Body of pancreas (tissue), 4 donors: Measurements from ENCODE around the gene HKDC1. TPM values are rescaled to one million over a fixed set of nuclear protein-coding genes. Genes with fewer than 3 reads are reported as not detected.
"Not testable (repeated sequence)": the region's sequence is repeated elsewhere in the genome, so short reads cannot be mapped to it uniquely, and the experiment has no call there.

ENCODE experiments used
- ATAC-seq: fragments of 150-250 bp; one replicate; pipeline ENCODE4 v1.9.1; 2016
- DNase-seq, 4 donors: peaks; one replicate each; pipeline ENCODE4 v3.0.0-alpha.2; 2019
- H3K27ac ChIP-seq, 4 donors: fragments of 200-600 bp; sonication (generic); 1 replicate in 3 of 4; 2 replicates in 1 of 4; pipeline versions ENCODE4 v1.5.1 to v1.6.1; 2016 to 2019; ENCODE audit warnings: mild to moderate bottlenecking in 1 of 4, mixed read lengths in 1 of 4, moderate library complexity in 1 of 4
- H3K27me3 ChIP-seq, 2 donors: fragments of 200-600 bp; sonication (generic); one replicate each; pipeline ENCODE4 v1.6.0; 2016; ENCODE audit warnings: mild to moderate bottlenecking in 1 of 2
- H3K36me3 ChIP-seq, 2 donors: fragments of 200-600 bp; sonication (generic); replicated peaks in 1 of 2; 2 replicates each; pipeline ENCODE4 v1.5.1; 2016; ENCODE audit warnings: low read depth in 2 of 2; ENCODE audit not compliant: insufficient read depth in 1 of 2
- H3K4me1 ChIP-seq: fragments of 200-600 bp; sonication (generic); one replicate; pipeline ENCODE4 v1.6.0; 2016
- H3K4me3 ChIP-seq, 2 donors: fragments of 200-600 bp; sonication (generic); 1 replicate in 1 of 2; 2 replicates in 1 of 2; pipeline ENCODE4 v1.5.1; 2016 to 2019
- H3K9me3 ChIP-seq, 3 donors: fragments of 200-600 bp; sonication (generic); 1 replicate in 2 of 3; 2 replicates in 1 of 3; pipeline ENCODE4 v1.5.1; 2016
- POLR2A ChIP-seq, 3 donors: fragments of 450-650 bp; IDR thresholded peaks; one replicate each; pipeline ENCODE4 v1.6.1; 2016; ENCODE audit warnings: antibody characterized with exemption in 3 of 3, mild to moderate bottlenecking in 2 of 3
- WGBS, 2 donors: methylation state at CpG; one replicate each; pipeline ENCODE4 v1.1.5; 2017; 5-methylcytosine and 5-hydroxymethylcytosine counted together
- intact Hi-C: fragments of 100-400 bp; cut with DNase I; formaldehyde crosslinking; loops from one replicate; pipeline ENCODE4 v1.15.1; 2023
- total RNA-seq, 2 donors: library from RNA; depleted of rRNA; stranded (reverse); fragments of >200 nt; gene quantifications; one replicate each; pipeline ENCODE4 v1.1.0, GENCODE V29; 2016
- TF ChIP-seq, protein P1 (sequence below), 7 experiments: fragments of 450-650 bp in 4 of 7; fragments of 200-600 bp in 3 of 7; sonication (generic) in 3 of 7; IDR thresholded peaks; one replicate each; pipeline ENCODE4 v1.5.1; 2016 to 2019; ENCODE audit warnings: antibody characterized with exemption in 7 of 7

HKDC1 gene
- total RNA-seq, 2 donors from 2014 or later: 6.7 to 13.5 TPM

GRCh38 chr10:69303632-69304051 lies 83.5 kb downstream of the HKDC1 start:
- no peaks in the 10 kb centered on the region for H3K36me3 ChIP-seq
- intact Hi-C loops: no loop called here
- no peak overlapping the region for H3K4me3 ChIP-seq
- DNase-seq: no peak
- no peak overlapping the region for H3K27ac ChIP-seq
- TF ChIP-seq, protein P1, sequence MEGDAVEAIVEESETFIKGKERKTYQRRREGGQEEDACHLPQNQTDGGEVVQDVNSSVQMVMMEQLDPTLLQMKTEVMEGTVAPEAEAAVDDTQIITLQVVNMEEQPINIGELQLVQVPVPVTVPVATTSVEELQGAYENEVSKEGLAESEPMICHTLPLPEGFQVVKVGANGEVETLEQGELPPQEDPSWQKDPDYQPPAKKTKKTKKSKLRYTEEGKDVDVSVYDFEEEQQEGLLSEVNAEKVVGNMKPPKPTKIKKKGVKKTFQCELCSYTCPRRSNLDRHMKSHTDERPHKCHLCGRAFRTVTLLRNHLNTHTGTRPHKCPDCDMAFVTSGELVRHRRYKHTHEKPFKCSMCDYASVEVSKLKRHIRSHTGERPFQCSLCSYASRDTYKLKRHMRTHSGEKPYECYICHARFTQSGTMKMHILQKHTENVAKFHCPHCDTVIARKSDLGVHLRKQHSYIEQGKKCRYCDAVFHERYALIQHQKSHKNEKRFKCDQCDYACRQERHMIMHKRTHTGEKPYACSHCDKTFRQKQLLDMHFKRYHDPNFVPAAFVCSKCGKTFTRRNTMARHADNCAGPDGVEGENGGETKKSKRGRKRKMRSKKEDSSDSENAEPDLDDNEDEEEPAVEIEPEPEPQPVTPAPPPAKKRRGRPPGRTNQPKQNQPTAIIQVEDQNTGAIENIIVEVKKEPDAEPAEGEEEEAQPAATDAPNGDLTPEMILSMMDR (IDR thresholded peaks at IDR 0.05): no peak
- TF ChIP-seq POLR2A (IDR thresholded peaks at IDR 0.05): no peak
- no peaks in the 10 kb centered on the region for H3K4me1 ChIP-seq
- H3K27me3 ChIP-seq: no peaks in the 10 kb centered on the region
- ATAC-seq: no peak
- H3K9me3 ChIP-seq: no peaks in the 10 kb centered on the region
- WGBS, 2 donors: 76 to 92% methylated on average over 2 to 3 of the region's 3 CpGs

DNA sequence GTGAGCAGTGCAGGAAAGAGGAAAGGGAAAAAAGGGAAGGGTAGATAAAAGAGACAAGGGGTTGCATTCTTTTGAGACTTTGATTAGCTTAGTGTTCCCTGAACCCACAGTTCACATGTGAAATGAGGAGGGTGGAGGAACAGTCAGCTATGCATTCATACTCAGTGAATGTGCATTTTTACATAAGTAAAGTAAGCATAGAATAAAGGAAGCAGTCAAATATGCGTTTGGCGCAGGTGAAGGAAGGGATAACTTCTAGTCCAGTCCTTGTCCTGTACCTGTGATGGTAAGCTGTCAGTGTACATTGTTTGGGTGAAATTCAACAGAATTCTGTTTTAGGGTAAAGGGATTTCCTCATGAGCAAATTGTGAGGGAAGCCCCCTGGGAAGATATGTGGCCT lies 86.3 kb downstream of the HKDC1 start:
- no peak overlapping the region for H3K27ac ChIP-seq
- H3K36me3 ChIP-seq: no peaks in the 10 kb centered on the region
- TF ChIP-seq POLR2A (IDR thresholded peaks at IDR 0.05): no peak
- TF ChIP-seq, protein P1 (IDR thresholded peaks at IDR 0.05): no peak
- H3K27me3 ChIP-seq: no peaks in the 10 kb centered on the region
- intact Hi-C loops: no loop called here
- no peak for DNase-seq
- no peak for ATAC-seq
- WGBS, 2 donors: 87 to 89% methylated on average over 2 of the region's 2 CpGs
- no peak overlapping the region for H3K4me3 ChIP-seq
- H3K9me3 ChIP-seq: no peaks in the 10 kb centered on the region
- H3K4me1 ChIP-seq: no peaks in the 10 kb centered on the region

GRCh38 chr10:69307434-69307833 lies 87.3 kb downstream of the HKDC1 start:
- Histone ChIP-seq H3K4me3 (no peak overlapping the region), H3K36me3 (no peaks in the 10 kb centered on the region), H3K27ac (no peak overlapping the region), H3K4me1 (no peaks in the 10 kb centered on the region), H3K9me3 (no peaks in the 10 kb centered on the region), H3K27me3 (no peaks in the 10 kb centered on the region)
- no peak for DNase-seq
- intact Hi-C loops: no loop called here
- WGBS, 2 donors: 65 to 69% methylated on average over 4 of the region's 4 CpGs
- ATAC-seq: no peak
- TF ChIP-seq POLR2A (IDR thresholded peaks at IDR 0.05): no peak

DNA sequence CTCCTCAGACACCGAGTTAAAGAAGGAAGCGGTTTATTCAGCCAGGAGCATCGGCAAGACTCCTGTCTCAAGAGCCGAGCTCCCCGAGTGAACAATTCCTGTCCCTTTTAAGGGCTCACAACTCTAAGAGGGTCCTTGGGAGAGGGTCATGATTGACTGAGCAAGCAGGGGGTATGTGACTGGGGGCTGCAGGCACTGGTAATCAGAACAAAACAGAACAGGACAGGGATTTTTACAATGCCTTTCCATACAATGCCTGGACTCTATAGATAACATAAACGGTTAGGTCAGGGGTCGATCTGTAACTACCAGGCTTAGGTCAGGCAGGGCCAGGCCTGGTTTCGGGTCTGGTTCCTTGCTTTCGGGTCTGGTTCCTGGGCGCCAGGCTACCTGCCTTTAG lies 88.2 kb downstream of the HKDC1 start:
- H3K4me1 ChIP-seq, H3K27me3 ChIP-seq, ATAC-seq, H3K9me3 ChIP-seq, H3K36me3 ChIP-seq, DNase-seq, H3K27ac ChIP-seq, intact Hi-C loops, H3K4me3 ChIP-seq: not testable (repeated sequence)
- WGBS, 2 donors: 90 to 92% methylated on average over 9 to 10 of the region's 10 CpGs

DNA sequence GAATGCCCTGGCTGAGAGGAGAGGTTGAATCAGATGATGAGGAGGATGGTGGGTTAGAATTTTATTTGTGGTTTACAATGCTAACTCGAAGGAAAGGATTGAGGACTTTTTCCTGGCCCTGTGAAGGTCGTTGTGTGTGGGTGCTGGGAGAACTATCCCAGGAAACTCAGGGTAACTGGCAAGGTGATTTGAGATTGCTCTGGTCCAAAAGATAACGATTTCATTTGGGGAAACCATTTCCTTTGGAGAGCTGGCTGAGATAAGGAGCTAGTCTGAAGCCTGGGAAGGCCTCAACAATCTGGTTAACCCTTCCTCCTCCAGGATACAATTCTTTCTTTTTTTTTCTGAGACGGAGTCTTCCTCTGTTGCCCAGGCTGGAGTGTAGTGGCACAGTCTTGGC lies 91.2 kb downstream of the HKDC1 start:
- Histone ChIP-seq H3K4me3 (no peak overlapping the region), H3K9me3 (no peaks in the 10 kb centered on the region), H3K36me3 (no peaks in the 10 kb centered on the region), H3K27me3 (no peaks in the 10 kb centered on the region), H3K4me1 (peaks cover 15% of the 10 kb centered on the region), H3K27ac (no peak overlapping the region)
- WGBS, 2 donors: 24% methylated on average over 4 of the region's 4 CpGs
- intact Hi-C loops: no loop called here
- ATAC-seq (no peak), DNase-seq (no peak)
- TF ChIP-seq, protein P1 (IDR thresholded peaks at IDR 0.05): no peak
- TF ChIP-seq POLR2A (IDR thresholded peaks at IDR 0.05): no peak

DNA sequence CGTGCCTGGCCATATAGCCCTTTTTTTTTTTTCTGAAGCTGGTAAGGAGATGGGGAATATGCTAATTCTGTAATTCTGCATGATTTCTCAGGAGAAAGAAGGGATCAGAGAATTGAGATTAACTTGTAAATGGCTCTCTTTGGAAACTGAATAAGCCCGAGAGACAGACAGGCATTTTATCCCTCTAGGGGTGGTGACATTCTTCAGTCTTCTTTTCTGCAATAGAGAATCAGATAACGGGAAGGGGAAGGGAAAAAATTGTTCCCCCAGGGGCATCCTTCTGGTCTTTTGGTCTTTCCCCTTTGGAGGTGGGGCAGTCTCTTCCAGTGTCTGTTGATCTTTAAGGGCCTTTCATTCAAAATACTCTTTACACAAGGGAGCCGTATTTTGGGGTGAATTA lies 92.4 kb downstream of the HKDC1 start:
- intact Hi-C loops: no loop called here
- WGBS, 2 donors: 88 to 89% methylated on average over 4 of the region's 4 CpGs
- no peak for TF ChIP-seq POLR2A (IDR thresholded peaks at IDR 0.05)
- TF ChIP-seq, protein P1 (IDR thresholded peaks at IDR 0.05): no peak
- H3K36me3 ChIP-seq: no peaks in the 10 kb centered on the region
- DNase-seq: no peak
- ATAC-seq: no peak
- no peak overlapping the region for H3K4me3 ChIP-seq
- H3K27ac ChIP-seq: no peak overlapping the region
- peaks cover 19% of the 10 kb centered on the region for H3K4me1 ChIP-seq
- H3K9me3 ChIP-seq: no peaks in the 10 kb centered on the region
- no peaks in the 10 kb centered on the region for H3K27me3 ChIP-seq
